Ovary (tissue), 3 donors: ENCODE data around the gene SH3PXD2A.

ENCODE experiments used
- EP300 ChIP-seq: sonication (generic); formaldehyde crosslinking; IDR thresholded peaks from one replicate; pipeline ENCODE4 v1.6.1; 2017; ENCODE audit warnings: antibody characterized with exemption
- TF ChIP-seq, protein P1 (sequence below), 3 donors: fragments of 450-650 bp in 2 of 3; fragments of 200-600 bp in 1 of 3; IDR thresholded peaks; one replicate each; pipeline versions ENCODE4 v1.5.1 to v1.8.0; 2016 to 2022; ENCODE audit warnings: antibody characterized with exemption in 3 of 3, mild to moderate bottlenecking in 1 of 3
- donor health status: DM: no; HTN: no; CAD: no.

DNA sequence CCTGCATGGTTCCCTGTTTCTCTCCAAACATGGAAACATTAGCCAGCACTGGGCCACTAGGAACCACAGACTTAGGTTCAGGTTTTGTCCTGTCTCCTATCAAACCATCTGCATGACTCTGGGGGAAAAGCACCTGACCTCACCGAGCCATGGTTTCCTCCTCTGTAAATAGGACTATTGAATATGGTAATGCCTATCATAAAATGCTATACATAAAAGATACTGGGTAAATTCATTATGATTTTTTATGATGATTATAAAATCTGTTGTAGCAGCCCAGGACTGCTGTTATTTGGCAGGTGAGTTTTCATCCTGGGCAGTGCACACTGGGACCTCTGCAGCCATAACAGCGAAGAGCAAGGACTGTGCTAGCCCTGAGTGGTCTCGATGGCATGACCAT lies 131.8 kb downstream of the SH3PXD2A start:
- TF ChIP-seq, protein P1, sequence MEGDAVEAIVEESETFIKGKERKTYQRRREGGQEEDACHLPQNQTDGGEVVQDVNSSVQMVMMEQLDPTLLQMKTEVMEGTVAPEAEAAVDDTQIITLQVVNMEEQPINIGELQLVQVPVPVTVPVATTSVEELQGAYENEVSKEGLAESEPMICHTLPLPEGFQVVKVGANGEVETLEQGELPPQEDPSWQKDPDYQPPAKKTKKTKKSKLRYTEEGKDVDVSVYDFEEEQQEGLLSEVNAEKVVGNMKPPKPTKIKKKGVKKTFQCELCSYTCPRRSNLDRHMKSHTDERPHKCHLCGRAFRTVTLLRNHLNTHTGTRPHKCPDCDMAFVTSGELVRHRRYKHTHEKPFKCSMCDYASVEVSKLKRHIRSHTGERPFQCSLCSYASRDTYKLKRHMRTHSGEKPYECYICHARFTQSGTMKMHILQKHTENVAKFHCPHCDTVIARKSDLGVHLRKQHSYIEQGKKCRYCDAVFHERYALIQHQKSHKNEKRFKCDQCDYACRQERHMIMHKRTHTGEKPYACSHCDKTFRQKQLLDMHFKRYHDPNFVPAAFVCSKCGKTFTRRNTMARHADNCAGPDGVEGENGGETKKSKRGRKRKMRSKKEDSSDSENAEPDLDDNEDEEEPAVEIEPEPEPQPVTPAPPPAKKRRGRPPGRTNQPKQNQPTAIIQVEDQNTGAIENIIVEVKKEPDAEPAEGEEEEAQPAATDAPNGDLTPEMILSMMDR (IDR thresholded peaks at IDR 0.05) = no peak
- no peak for TF ChIP-seq EP300
